Activated naive CD8-positive, alpha-beta T cell treated with anti-CD3 and anti-CD28 coated beads, Interleukin-2, amount 50 U/mL, for 16 hours (primary cell): Measurements from ENCODE around the gene PNMA6E.
"Not testable (repeated sequence)": the region's sequence is repeated elsewhere in the genome, so short reads cannot be mapped to it uniquely, and the experiment has no call there.

ENCODE experiments used
- DNase-seq: peaks from one replicate; pipeline ENCODE4 v3.0.0-alpha.2; 2020; ENCODE audit warnings: low read depth, low spot score

PNMA6E gene

GRCh38 chrX:153408871-153409351 is 7.8 kb upstream of the PNMA6E start:
- DNase-seq, result no peak

DNA sequence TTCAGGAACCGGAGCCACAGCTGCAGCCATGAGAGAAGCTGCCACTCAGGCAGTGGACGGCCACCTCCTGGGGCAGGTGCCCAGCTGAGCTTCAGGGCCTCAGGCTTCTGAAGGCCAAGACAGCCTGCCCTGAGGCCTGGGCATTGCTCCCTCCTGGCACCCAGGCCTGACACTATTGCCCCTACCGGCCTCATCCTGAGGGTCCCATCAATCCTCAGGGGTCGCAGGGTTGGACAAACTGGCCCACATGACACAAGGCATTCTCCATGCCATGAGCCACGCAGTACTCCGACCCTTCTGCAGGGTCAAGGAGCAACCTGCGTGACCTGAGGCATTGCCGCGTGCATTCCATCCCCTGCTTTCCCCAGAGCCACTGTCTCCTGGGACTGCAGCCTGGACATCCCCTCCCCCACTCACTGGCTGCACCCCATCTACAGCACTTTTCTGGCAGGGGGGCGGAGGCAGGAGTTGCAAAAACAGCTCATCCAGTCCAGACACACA is 7.1 kb upstream of the PNMA6E start:
- no peak for DNase-seq

GRCh38 chrX:153407736-153408135 is 6.6 kb upstream of the PNMA6E start:
- DNase-seq, result no peak

- no peak for DNase-seq
These were observed 5.8 kb upstream of the PNMA6E start for GRCh38 chrX:153406903-153407302.

DNA sequence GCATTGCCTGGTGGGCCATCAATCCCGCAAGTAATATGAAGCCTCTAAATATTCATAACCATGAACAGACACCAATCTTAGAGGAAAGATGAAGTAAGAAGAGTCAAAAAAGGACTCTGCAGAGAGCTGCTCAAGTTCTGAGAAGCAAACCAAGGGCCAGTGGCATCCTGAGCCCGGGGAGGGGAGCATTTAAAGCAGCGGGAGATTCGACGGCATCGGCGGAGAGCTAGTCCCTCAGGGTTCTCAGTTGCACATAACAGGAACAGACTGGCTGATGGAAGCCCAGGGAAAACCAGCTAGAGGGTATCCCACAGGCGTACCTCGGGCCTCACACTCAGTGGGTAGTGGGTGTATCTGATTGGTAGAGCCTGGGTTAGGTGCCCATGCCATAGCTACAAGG is 4.9 kb upstream of the PNMA6E start:
- DNase-seq, result no peak

DNA sequence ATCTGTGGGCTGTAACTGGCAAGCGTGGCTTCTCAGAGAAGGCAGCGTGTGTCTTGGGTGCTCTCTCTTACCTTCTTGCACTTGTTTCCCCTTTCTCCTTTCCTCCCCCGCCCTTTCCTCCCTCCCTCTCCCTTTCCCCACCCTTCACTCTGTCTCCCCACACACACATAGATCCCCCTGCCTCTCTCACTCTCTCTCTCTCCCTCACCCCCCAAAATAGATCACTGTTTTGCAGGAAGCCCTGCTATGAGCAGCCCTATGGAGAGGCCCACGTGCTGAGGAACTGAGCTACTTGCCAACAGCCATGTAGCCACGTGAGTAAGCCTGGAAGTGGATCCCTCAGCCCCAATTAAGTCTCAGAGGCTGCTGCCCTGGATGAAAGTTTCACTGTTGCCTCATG is 4.3 kb upstream of the PNMA6E start:
- no peak for DNase-seq

GRCh38 chrX:153404333-153404732 is 3.2 kb upstream of the PNMA6E start:
- DNase-seq, result not testable (repeated sequence)

DNA sequence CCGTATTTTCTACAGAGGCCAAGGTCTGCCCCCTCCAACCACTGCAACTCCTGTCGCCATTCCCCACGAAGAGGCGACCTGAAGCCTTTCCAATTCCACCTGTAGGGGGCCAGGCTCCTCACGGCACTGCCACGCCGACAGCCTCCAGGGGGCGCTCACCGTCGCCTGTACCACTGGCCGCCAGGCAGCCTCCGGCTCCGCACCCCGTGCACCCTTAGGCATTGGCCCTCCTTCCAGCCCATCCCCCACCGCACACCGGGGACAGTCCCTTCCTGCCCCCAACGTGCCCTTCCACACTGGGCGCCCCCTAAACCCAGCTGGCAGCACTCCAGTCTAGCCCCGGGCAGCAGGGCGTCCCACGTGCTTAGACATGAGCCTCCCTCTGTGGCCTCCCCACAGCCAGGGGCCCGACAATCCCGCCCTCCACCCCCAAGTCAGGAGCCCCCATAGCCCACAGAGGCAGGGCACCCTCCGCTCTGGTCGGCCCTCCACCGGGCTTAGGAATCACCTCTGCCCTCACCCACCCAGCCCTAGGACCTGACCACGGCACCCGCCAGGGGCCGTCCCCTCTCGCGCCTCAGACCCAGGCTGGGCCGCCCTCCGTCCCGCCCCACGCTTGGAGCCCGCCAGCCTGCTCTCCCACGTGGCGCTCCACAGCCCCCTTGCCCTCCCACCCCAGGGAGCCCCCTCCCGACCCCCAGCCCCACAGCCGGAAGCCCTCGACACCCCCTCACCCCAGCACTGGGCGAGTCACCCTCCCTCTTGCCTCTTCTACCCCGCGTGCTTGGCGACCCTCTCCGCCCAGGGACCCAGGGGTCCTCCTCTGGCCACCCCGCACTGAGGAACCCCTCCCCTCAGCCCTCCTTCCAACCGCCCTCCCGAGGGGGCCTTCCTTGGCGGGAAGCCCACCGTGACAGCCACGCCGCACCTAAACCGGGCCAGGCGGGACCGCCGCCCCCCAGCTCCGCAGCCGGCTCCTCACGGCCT is 711 bp downstream of the PNMA6E start:
- no peak for DNase-seq

DNA sequence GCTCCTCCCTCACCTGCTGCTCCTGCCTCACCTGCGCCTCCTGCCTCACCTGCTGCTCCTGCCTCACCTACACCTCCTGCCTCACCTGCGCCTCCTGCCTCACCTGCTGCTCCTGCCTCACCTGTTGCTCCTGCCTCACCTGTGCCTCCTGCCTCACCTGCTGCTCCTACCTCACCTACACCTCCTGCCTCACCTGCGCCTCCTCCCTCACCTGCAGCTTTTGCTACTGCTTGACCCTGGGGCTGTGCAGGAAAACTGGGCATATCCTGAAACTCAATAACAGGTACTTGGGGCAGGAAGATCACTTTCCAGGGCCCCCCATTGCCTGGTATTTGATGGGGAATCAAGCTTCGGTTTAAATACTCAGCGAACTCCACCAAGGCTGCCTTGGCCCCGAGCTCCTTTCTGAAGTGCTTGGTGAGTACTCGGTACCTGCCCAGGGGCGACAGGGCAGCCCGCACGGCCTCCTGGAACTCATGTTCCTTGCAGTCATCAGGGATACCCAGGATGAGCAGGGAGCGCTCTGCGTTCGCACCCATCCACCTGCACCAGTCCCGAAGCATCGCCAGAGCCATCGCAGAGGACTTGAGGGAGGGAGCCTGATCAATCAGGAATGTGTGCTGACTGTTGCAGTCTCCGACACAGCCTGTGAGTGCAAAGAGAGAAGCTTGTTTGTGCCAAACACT is 2.7 kb downstream of the PNMA6E start:
- no peak for DNase-seq

- DNase-seq, result no peak
These were observed 3.7 kb downstream of the PNMA6E start for GRCh38 chrX:153397256-153397960.

DNA sequence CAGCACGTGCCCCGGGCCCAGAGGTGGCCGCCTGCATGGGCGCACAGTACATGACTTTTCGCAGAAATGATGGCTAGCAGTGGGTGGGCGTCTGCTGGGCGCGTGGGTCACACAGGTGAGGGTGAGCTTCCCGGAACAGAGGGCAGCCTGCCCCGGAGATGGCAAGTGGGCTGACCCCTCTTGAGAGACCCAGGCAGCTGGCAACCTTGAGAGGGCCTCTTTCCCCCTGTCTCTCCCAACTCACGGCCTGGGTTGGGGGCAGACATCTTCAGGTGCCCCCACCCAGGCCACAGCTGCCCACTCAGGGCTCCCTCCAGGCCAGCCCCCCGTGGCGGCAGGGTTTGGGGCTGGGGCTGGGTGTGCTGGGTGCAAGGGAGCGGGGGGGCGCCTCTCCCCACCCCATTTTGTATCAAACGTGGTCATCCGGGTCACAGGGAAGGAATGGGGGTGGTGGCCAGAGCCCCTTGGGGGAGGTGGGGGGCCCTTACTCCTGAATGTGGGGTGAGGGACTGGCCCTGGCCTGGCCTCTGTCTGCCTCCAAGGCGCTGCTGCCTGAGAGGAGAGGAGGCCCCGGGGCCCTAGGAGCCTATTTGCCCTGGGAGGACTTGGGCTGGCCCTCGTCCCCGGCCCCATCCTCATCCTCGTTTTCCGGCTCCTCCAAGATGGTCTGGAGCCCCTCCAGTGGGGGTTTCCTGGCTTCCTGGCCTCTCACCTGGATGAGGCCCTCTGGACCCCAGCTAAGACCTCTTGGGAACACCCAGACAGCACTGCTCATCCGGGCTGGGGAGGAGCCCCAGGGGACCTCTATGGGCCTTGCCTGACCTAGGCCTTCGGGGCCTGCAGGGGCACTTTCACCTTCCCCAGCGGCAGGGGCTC is 4.6 kb downstream of the PNMA6E start:
- DNase-seq, result no peak

GRCh38 chrX:153395613-153396319 is 5.4 kb downstream of the PNMA6E start:
- DNase-seq, result no peak

DNA sequence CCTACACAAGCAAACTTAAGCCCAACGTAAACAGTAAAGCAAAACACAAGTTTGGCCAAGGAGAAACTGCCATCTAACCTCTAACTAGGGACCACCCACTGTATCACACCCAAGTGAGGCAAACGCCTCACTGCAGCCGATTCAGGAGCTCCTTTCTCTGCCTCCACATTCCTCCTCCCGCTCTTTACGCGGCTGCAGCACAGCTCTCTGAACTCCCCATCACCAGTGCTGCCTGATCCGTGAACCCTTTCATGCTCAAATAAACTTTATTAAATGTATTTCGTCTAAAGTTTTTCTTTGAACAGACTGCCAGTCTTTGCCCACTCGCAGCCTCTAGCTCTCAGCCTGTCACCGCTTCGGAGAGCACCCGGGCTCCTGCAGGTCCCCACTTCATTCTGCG is 6.5 kb downstream of the PNMA6E start:
- DNase-seq, result no peak

DNA sequence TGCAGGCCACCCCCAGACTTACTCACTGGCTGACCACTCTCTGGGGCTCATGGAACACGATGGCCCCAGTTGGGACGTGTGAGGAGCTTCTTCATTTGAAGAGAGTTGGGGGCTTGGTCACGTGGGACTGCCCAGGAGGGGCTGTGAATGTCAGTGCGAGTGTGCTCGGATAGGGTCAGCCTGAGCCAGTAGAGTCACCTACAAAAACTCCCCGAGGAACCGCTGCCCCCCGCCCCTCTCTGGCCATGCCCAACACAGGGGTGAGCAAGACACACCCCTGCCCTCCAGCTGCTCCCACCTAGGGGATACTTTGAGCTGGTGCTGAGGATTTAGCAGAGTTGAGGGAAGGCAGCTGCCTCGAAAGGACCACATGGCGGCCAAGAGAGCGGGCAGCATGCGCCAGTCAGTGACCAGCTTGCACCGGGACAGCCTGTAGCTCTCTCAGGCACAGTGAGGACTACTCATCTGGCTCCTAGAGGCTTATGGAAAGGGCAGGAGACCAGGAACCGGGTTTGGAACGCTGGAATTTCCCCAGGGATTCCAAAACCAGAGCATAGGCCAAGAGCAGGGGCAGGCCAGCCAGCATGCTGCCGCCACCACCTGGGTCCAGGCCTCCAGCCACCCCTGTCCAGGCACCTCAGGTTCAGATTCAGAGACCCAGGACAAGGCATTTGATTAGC is 8.4 kb downstream of the PNMA6E start:
- DNase-seq, result no peak

DNA sequence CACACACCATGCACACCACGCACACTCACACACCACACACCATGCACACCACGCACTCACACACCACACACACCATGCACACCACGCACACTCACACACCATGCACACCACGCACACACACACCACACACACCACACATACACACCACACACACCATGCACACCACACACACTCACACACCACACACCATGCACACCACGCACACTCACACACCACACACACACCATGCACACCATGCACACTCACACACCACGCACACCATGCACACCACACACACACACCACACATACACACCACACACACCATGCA is 11.7 kb downstream of the PNMA6E start:
- DNase-seq, result not testable (repeated sequence)

GRCh38 chrX:153388722-153389459 is 12.3 kb downstream of the PNMA6E start:
- no peak for DNase-seq

GRCh38 chrX:153387987-153388721 is 13.0 kb downstream of the PNMA6E start:
- DNase-seq, result no peak

DNA sequence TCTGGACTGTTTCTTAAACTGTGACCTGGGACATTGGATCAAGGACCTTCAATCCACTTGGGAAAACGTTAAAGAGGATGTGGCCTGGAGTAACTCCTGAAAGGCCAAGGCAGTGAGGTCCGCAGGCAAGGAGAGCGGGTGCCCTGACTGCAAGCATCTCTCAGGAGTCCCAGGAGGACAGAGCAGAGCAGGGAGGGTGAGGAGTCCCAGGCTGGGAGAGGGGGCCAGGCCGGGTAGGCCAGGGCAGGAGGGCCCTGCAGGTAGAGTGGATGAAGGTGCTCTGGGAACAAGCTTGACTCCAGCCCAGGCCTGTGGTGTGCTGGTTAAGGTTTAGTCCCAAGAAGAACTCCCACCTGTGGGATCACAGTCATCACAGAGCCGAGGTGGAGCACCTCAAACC is 13.8 kb downstream of the PNMA6E start:
- no peak for DNase-seq
